HG03025 (cell line): Measurements from ENCODE around the gene BLVRA.
"Not testable (repeated sequence)": the region's sequence is repeated elsewhere in the genome, so short reads cannot be mapped to it uniquely, and the experiment has no call there.

Source experiments
- ATAC-seq: cut with Tn5 transposase; IDR thresholded peaks from one replicate; pipeline ENCODE4 v1.9.1; 2021; ENCODE audit warnings: mild to moderate bottlenecking, moderate library complexity; ENCODE audit not compliant: unreplicated experiment, low FRiP score

Gene BLVRA

GRCh38 chr7:43768201-43768886 lies 9.9 kb downstream of the BLVRA start:
- no peak for ATAC-seq

GRCh38 chr7:43768887-43769272 lies 10.4 kb downstream of the BLVRA start:
- no peak for ATAC-seq

GRCh38 chr7:43769281-43769680 lies 10.8 kb downstream of the BLVRA start:
- no peak for ATAC-seq

GRCh38 chr7:43769791-43770465 lies 11.4 kb downstream of the BLVRA start:
- no peak for ATAC-seq

- ATAC-seq: no peak
Measured at GRCh38 chr7:43771128-43771527, 12.6 kb downstream of the BLVRA start.

GRCh38 chr7:43771573-43771972 lies 13.1 kb downstream of the BLVRA start:
- no peak for ATAC-seq

- not testable (repeated sequence) for ATAC-seq
Measured at GRCh38 chr7:43773268-43773667, 14.8 kb downstream of the BLVRA start.

GRCh38 chr7:43775255-43775654 lies 16.8 kb downstream of the BLVRA start:
- not testable (repeated sequence) for ATAC-seq

GRCh38 chr7:43778293-43779044 lies 20.0 kb downstream of the BLVRA start:
- ATAC-seq: not testable (repeated sequence)

GRCh38 chr7:43779045-43779812 lies 20.7 kb downstream of the BLVRA start:
- ATAC-seq: no peak

- no peak for ATAC-seq
Measured at GRCh38 chr7:43781726-43782607, 23.5 kb downstream of the BLVRA start.

GRCh38 chr7:43782768-43783555 lies 24.5 kb downstream of the BLVRA start:
- no peak for ATAC-seq

GRCh38 chr7:43784030-43784584 lies 25.6 kb downstream of the BLVRA start:
- peak; percentile 32 for ATAC-seq

GRCh38 chr7:43784585-43785087 lies 26.2 kb downstream of the BLVRA start:
- ATAC-seq: peak; percentile 87

- ATAC-seq: no peak
Measured at GRCh38 chr7:43785420-43785819, 26.9 kb downstream of the BLVRA start.

- ATAC-seq: no peak
Measured at GRCh38 chr7:43787771-43788170, 29.3 kb downstream of the BLVRA start.

GRCh38 chr7:43790006-43790405 lies 31.5 kb downstream of the BLVRA start:
- no peak for ATAC-seq

- ATAC-seq: no peak
Measured at GRCh38 chr7:43790834-43791233, 32.4 kb downstream of the BLVRA start.
